Tibial nerve (tissue), 4 donors: ENCODE measurements around the gene STRIP2. TPM values are rescaled to one million over a fixed set of nuclear protein-coding genes. Genes with fewer than 3 reads are reported as not detected.

ENCODE experiments used
- DNase-seq, 2 donors: peaks; one replicate each; pipeline ENCODE4 v3.0.0-alpha.2; 2019; ENCODE audit warnings: low spot score in 2 of 2
- H3K27ac ChIP-seq, 4 donors: fragments of 200-600 bp; sonication (generic) in 3 of 4; one replicate each; pipeline ENCODE4 v1.5.1; 2017 to 2019; ENCODE audit warnings: mild to moderate bottlenecking in 1 of 4
- H3K27me3 ChIP-seq, 2 donors: fragments of 200-600 bp; sonication (generic) in 1 of 2; one replicate each; pipeline versions ENCODE4 v1.5.1 to v1.6.0; 2017 to 2019
- H3K36me3 ChIP-seq, 3 donors: fragments of 200-600 bp; sonication (generic); one replicate each; pipeline ENCODE4 v1.5.1; 2018 to 2019
- H3K4me1 ChIP-seq, 4 donors: fragments of 200-600 bp; sonication (generic) in 3 of 4; one replicate each; pipeline ENCODE4 v1.5.1; 2017 to 2019
- H3K4me3 ChIP-seq, 4 donors: fragments of 200-600 bp; sonication (generic) in 3 of 4; one replicate each; pipeline ENCODE4 v1.5.1; 2017 to 2019; ENCODE audit warnings: mild to moderate bottlenecking in 1 of 4, moderate library complexity in 1 of 4
- H3K9me3 ChIP-seq, 4 donors: fragments of 200-600 bp; sonication (generic) in 3 of 4; one replicate each; pipeline ENCODE4 v1.5.1; 2017 to 2019
- CTCF ChIP-seq, 5 experiments: fragments of 200-600 bp in 3 of 5; fragments of 450-650 bp in 2 of 5; sonication (generic) in 3 of 5; IDR thresholded peaks; one replicate each; pipeline ENCODE4 v1.5.1; 2016 to 2019; ENCODE audit warnings: antibody characterized with exemption in 5 of 5, mild to moderate bottlenecking in 3 of 5, moderate library complexity in 2 of 5
- EP300 ChIP-seq, 2 donors: sonication (generic); formaldehyde crosslinking; IDR thresholded peaks; one replicate each; pipeline ENCODE4 v1.6.1; 2017; ENCODE audit warnings: antibody characterized with exemption in 2 of 2, mild to moderate bottlenecking in 1 of 2
- POLR2A ChIP-seq, 2 donors: fragments of 450-650 bp; IDR thresholded peaks; one replicate each; pipeline ENCODE4 v1.6.1; 2017; ENCODE audit warnings: antibody characterized with exemption in 2 of 2, mild to moderate bottlenecking in 2 of 2, moderate library complexity in 2 of 2
- WGBS, 2 donors: methylation state at CpG; one replicate each; pipeline ENCODE4 v1.1.5; 2018; 5-methylcytosine and 5-hydroxymethylcytosine counted together
- total RNA-seq, 4 donors: library from RNA; depleted of rRNA; stranded (reverse); fragments of >200 nt; gene quantifications; one replicate each; pipeline ENCODE4 v1.1.0, GENCODE V29; 2016

Gene STRIP2
- total RNA-seq, 4 donors from 2014 or later, result 0.30 to 0.44 (median 0.41) TPM

- TF ChIP-seq EP300 (IDR thresholded peaks at IDR 0.05) (no peak), CTCF (IDR thresholded peaks at IDR 0.05) (no peak), POLR2A (IDR thresholded peaks at IDR 0.05) (no peak)
Measured at GRCh38 chr7:129503725-129504124, 69.5 kb downstream of the STRIP2 start.

GRCh38 chr7:129512192-129512591 lies 78.0 kb downstream of the STRIP2 start:
- no peaks in the 10 kb centered on the region for H3K27me3 ChIP-seq
- no peaks in the 10 kb centered on the region for H3K36me3 ChIP-seq
- H3K27ac ChIP-seq, result no peak overlapping the region
- TF ChIP-seq POLR2A (IDR thresholded peaks at IDR 0.05) (no peak), CTCF (IDR thresholded peaks at IDR 0.05) (no peak), EP300 (IDR thresholded peaks at IDR 0.05) (no peak)
- H3K4me1 ChIP-seq, result no peaks in the 10 kb centered on the region
- WGBS, 2 donors, result 55 to 58% methylated on average over 8 of the region's 8 CpGs
- DNase-seq, result no peak
- H3K9me3 ChIP-seq, result no peaks in the 10 kb centered on the region
- no peak overlapping the region for H3K4me3 ChIP-seq

More at GRCh38 chr7:129503725-129504124, 69.5 kb downstream of the STRIP2 start:
- Histone ChIP-seq H3K27ac (no peak overlapping the region), H3K4me1 (peaks cover 0 to 14% (median 3%) of the 10 kb centered on the region in 4 donors), H3K36me3 (no peaks in the 10 kb centered on the region), H3K4me3 (no peak overlapping the region), H3K9me3 (no peaks in the 10 kb centered on the region), H3K27me3 (peaks cover 0 to 17% of the 10 kb centered on the region in 2 donors)
- no peak for DNase-seq
- 92 to 95% methylated on average over 8 of the region's 8 CpGs for WGBS, 2 donors

GRCh38 chr7:129513546-129513945 lies 79.3 kb downstream of the STRIP2 start:
- Histone ChIP-seq H3K4me1 (no peaks in the 10 kb centered on the region), H3K4me3 (no peak overlapping the region), H3K9me3 (no peaks in the 10 kb centered on the region), H3K27ac (no peak overlapping the region), H3K27me3 (no peaks in the 10 kb centered on the region), H3K36me3 (no peaks in the 10 kb centered on the region)
- DNase-seq, result no peak
- no peak for TF ChIP-seq EP300 (IDR thresholded peaks at IDR 0.05)
- no peak for TF ChIP-seq CTCF (IDR thresholded peaks at IDR 0.05)
- TF ChIP-seq POLR2A (IDR thresholded peaks at IDR 0.05), result no peak
- WGBS, 2 donors, result 91% methylated on average over 10 of the region's 10 CpGs

- WGBS, 2 donors, result 37 to 53% methylated on average over 4 of the region's 4 CpGs
- no peak for DNase-seq
Measured at GRCh38 chr7:129514683-129515082, 80.5 kb downstream of the STRIP2 start.

GRCh38 chr7:129515381-129515780 lies 81.1 kb downstream of the STRIP2 start:
- no peaks in the 10 kb centered on the region for H3K4me1 ChIP-seq
- no peak for DNase-seq
- no peak overlapping the region for H3K27ac ChIP-seq
- peaks cover 0 to 6% of the 10 kb centered on the region in 2 donors for H3K27me3 ChIP-seq
- no peaks in the 10 kb centered on the region for H3K36me3 ChIP-seq
- TF ChIP-seq POLR2A (IDR thresholded peaks at IDR 0.05), result no peak
- no peak for TF ChIP-seq EP300 (IDR thresholded peaks at IDR 0.05)
- no peak for TF ChIP-seq CTCF (IDR thresholded peaks at IDR 0.05)
- no peak overlapping the region for H3K4me3 ChIP-seq
- H3K9me3 ChIP-seq, result no peaks in the 10 kb centered on the region
- WGBS, 2 donors, result 67 to 82% methylated on average over 4 of the region's 4 CpGs

More at GRCh38 chr7:129514683-129515082, 80.5 kb downstream of the STRIP2 start:
- Histone ChIP-seq H3K36me3 (no peaks in the 10 kb centered on the region), H3K27ac (no peak overlapping the region), H3K9me3 (no peaks in the 10 kb centered on the region), H3K4me3 (no peak overlapping the region), H3K4me1 (no peaks in the 10 kb centered on the region), H3K27me3 (peaks cover 0 to 2% of the 10 kb centered on the region in 2 donors)
- TF ChIP-seq CTCF (IDR thresholded peaks at IDR 0.05) (no peak), POLR2A (IDR thresholded peaks at IDR 0.05) (no peak), EP300 (IDR thresholded peaks at IDR 0.05) (no peak)
